Heart right ventricle (tissue), 16 donors: Measurements from ENCODE around the gene NUDT5. TPM values are rescaled to one million over a fixed set of nuclear protein-coding genes. Genes with fewer than 3 reads are reported as not detected.

Source experiments
- ATAC-seq, 8 donors: fragments of 200-7000 bp; cut with Tn5 transposase; one replicate each; pipeline ENCODE4 v1.9.1; 2020; ENCODE audit warnings: mild to moderate bottlenecking in 8 of 8, moderate library complexity in 8 of 8, moderate number of reproducible peaks in 1 of 8
- DNase-seq, 2 donors: peaks; one replicate each; pipeline ENCODE4 v3.0.0-alpha.2; 2020
- H3K27ac ChIP-seq, 10 donors: fragments of 200-600 bp; sonication (generic) in 2 of 10; one replicate each; pipeline versions ENCODE4 v1.5.0 to v1.8.0; 2020 to 2022; ENCODE audit warnings: mild to moderate bottlenecking in 3 of 10
- H3K27me3 ChIP-seq, 7 donors: fragments of 200-600 bp; one replicate each; pipeline ENCODE4 v1.8.0; 2021 to 2022; ENCODE audit warnings: mild to moderate bottlenecking in 2 of 7
- H3K36me3 ChIP-seq, 9 donors: fragments of 200-600 bp; sonication (generic) in 1 of 9; one replicate each; pipeline versions ENCODE4 v1.5.0 to v1.8.0; 2020 to 2022; ENCODE audit warnings: mild to moderate bottlenecking in 2 of 9
- H3K4me1 ChIP-seq, 9 donors: fragments of 200-600 bp; sonication (generic) in 1 of 9; one replicate each; pipeline versions ENCODE4 v1.5.0 to v1.8.0; 2020 to 2022; ENCODE audit warnings: mild to moderate bottlenecking in 4 of 9
- H3K4me3 ChIP-seq, 10 donors: fragments of 200-600 bp; sonication (generic) in 2 of 10; one replicate each; pipeline versions ENCODE4 v1.5.0 to v1.8.0; 2020 to 2022; ENCODE audit warnings: mild to moderate bottlenecking in 7 of 10, moderate library complexity in 2 of 10
- H3K9me3 ChIP-seq, 11 donors: fragments of 200-600 bp in 10 of 11; sonication (generic) in 2 of 11; one replicate each; pipeline versions ENCODE4 v1.5.0 to v1.8.0; 2013 to 2022; ENCODE audit warnings: mild to moderate bottlenecking in 2 of 11, control low read depth in 1 of 11, moderate library complexity in 1 of 11
- WGBS, 2 donors: extraction: QIAGEN DNeasy Blood & Tissue Kit; methylation state at CpG; one replicate each; pipeline ENCODE4 v1.1.7; 2013; ENCODE audit warnings: inconsistent platforms in 1 of 2; 5-methylcytosine and 5-hydroxymethylcytosine counted together
- intact Hi-C, 10 donors: fragments of 100-400 bp; cut with DNase I; formaldehyde crosslinking; loops; one replicate each; pipeline versions ENCODE4 v1.11.1 to v1.14.2; 2022
- long read RNA-seq, 3 donors: library from polyadenylated mRNA; unstranded; transcript quantifications; one replicate each; pipeline ENCODE4 v2.0.0, GENCODE V29; 2020 to 2021
- polyA plus RNA-seq, 2 donors: library from polyadenylated mRNA; stranded (reverse); fragments of 200-250 nt; gene quantifications; one replicate each; pipeline ENCODE4 v1.2.3, GENCODE V29; 2013
- total RNA-seq, 10 donors: library from RNA; stranded (reverse); fragmentation: NEBNext Ultra II Directional in 3 of 10; extraction: Animal tissue kit (Norgen Biotek cat#: 25700) in 3 of 10; gene quantifications; one replicate each; pipeline versions ENCODE4 v1.2.1 to v1.2.4, GENCODE V29; 2021 to 2023
- TF ChIP-seq, protein P1 (sequence below), 9 donors: fragments of 200-600 bp; sonication (generic) in 2 of 9; IDR thresholded peaks; one replicate each; pipeline versions ENCODE4 v1.5.0 to v1.8.0; 2021 to 2022; ENCODE audit warnings: antibody characterized with exemption in 9 of 9, mild to moderate bottlenecking in 5 of 9, moderate library complexity in 1 of 9
- donor health status: Arrhythmogenic right ventricular cardiomyopathy.
- donor health status: ischemic (EF 13 %, LVEDD 7.1; RV severe dilation, severe dysfunction).
- donor health status: healthy with polysubstance abuse.
- donor health status: DM: no; HTN: yes; CAD: no.
- donor health status: DM: no; HTN: no; CAD: no.
- donor health status: ischemic (EF 25% LVEDD 6.9; RV normal size, moderate dysfunction).
- donor health status: ischemic (EF 25% LVEDD 5.7; RV mildly dilated, moderate dysfunction).
- donor health status: healthy.
- donor health status: DM: yes; HTN: yes; CAD: no.
- donor health status: Ischemic cardiomyopathy.
- donor health status: ischemic (EF 35%, LVEDD 5.7; RV mildly dilated, moderate dysfunction).
- donor health status: nonischemic (EF 11% LVEDD 7.7; RV severe dilation, severe dysfunction).
- donor health status: DM: yes; HTN: yes; CAD: no.
- donor health status: PGD.
- donor health status: ischemic (EF 29% LVEDD 5.4; RV normal size, mild dysfunction).
- donor health status: nonischemic (EF 23%, LVEDD 6.1; RV moderate dilation, normal function).

NUDT5 gene
- total RNA-seq (10 to 100 TPM in 3 of 10 donors, 1 to 10 TPM in 7; 3.3 to 15.4 (median 7.0) TPM), polyA plus RNA-seq (10 to 100 TPM in 1 of 2 donors, 1 to 10 TPM in 1; 9.7 to 22.9 TPM)
- long read RNA-seq, donor 1, partial matches to known transcripts = 0 of 2 reads
- long read RNA-seq, donor 1, other reads (novel, unspliced or antisense) = 2 of 2 reads
- long read RNA-seq, donor 2, partial matches to known transcripts = 1 of 6 reads
- long read RNA-seq, donor 2, other reads (novel, unspliced or antisense) = 5 of 6 reads
- long read RNA-seq, donor 3, partial matches to known transcripts = 0 of 2 reads
- long read RNA-seq, donor 3, other reads (novel, unspliced or antisense) = 2 of 2 reads

- no peaks in the 10 kb centered on the region for H3K9me3 ChIP-seq
- ATAC-seq = peak; percentile 96 to 99 (median 98)
- no peaks in the 10 kb centered on the region for H3K27me3 ChIP-seq
- H3K36me3 ChIP-seq = peaks cover 0 to 35% (median 3%) of the 10 kb centered on the region in 9 donors
- 0% methylated on average over 62 of the region's 62 CpGs for WGBS, 2 donors
- H3K27ac ChIP-seq = peak within 1 kb of the TSS; percentile 71 to 97 (median 92)
- H3K4me3 ChIP-seq = peak within 1 kb of the TSS; percentile 50 to 91 (median 82)
- H3K4me1 ChIP-seq = peaks cover 0 to 56% (median 36%) of the 10 kb centered on the region in 9 donors
- DNase-seq = peak; percentile 84 to 89
- TF ChIP-seq, protein P1, sequence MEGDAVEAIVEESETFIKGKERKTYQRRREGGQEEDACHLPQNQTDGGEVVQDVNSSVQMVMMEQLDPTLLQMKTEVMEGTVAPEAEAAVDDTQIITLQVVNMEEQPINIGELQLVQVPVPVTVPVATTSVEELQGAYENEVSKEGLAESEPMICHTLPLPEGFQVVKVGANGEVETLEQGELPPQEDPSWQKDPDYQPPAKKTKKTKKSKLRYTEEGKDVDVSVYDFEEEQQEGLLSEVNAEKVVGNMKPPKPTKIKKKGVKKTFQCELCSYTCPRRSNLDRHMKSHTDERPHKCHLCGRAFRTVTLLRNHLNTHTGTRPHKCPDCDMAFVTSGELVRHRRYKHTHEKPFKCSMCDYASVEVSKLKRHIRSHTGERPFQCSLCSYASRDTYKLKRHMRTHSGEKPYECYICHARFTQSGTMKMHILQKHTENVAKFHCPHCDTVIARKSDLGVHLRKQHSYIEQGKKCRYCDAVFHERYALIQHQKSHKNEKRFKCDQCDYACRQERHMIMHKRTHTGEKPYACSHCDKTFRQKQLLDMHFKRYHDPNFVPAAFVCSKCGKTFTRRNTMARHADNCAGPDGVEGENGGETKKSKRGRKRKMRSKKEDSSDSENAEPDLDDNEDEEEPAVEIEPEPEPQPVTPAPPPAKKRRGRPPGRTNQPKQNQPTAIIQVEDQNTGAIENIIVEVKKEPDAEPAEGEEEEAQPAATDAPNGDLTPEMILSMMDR (IDR thresholded peaks at IDR 0.05) = peak in 1 of 9 donors; percentile 7
- intact Hi-C loops = no loop called here
These were observed at the start of gene NUDT5, which contains the start of gene CDC123 for GRCh38 chr10:12195603-12196506. Gene NUDT5, minus strand, starts transcription at chr10:12195891. Its CDS starts 9,600 bp downstream, at chr10:12186291. Gene CDC123, plus strand, starts transcription at chr10:12196188. Its CDS starts 58 bp downstream, at chr10:12196246.

- peak overlapping the region in 2 of 10 donors; percentile 50 to 90 for H3K27ac ChIP-seq
- no peaks in the 10 kb centered on the region for H3K9me3 ChIP-seq
- peaks cover 0 to 72% (median 23%) of the 10 kb centered on the region in 9 donors for H3K36me3 ChIP-seq
- intact Hi-C loops = no loop called here
- DNase-seq (no peak), ATAC-seq (no peak)
- H3K4me3 ChIP-seq = no peak overlapping the region
- TF ChIP-seq, protein P1 (IDR thresholded peaks at IDR 0.05) = no peak
- no peaks in the 10 kb centered on the region for H3K27me3 ChIP-seq
- H3K4me1 ChIP-seq = peaks cover 5 to 40% (median 22%) of the 10 kb centered on the region in 9 donors
- 90 to 93% methylated on average over 18 of the region's 18 CpGs for WGBS, 2 donors
These were observed 48.4 kb upstream of the NUDT5 start for GRCh38 chr10:12243864-12244620.

- Histone ChIP-seq H3K9me3 (no peaks in the 10 kb centered on the region), H3K4me1 (peaks cover 5 to 40% (median 22%) of the 10 kb centered on the region in 9 donors), H3K36me3 (peaks cover 0 to 74% (median 29%) of the 10 kb centered on the region in 9 donors), H3K27ac (peak overlapping the region in 9 of 10 donors; percentile 39 to 90 (median 61)), H3K4me3 (no peak overlapping the region), H3K27me3 (no peaks in the 10 kb centered on the region)
- peak; percentile 48 to 95 (median 81) for ATAC-seq
- 25 to 27% methylated on average over 19 of the region's 19 CpGs for WGBS, 2 donors
- intact Hi-C loops = no loop called here
- DNase-seq = peak; percentile 26 to 31
- TF ChIP-seq, protein P1 (IDR thresholded peaks at IDR 0.05) = no peak
These were observed 46.3 kb upstream of the NUDT5 start for GRCh38 chr10:12241810-12242529.
